BLaER1 treated with 17β-estradiol and CSF1 and Interleukin-3, amounts not matched to agents 10 nM and 100 nM (cell line): ENCODE results near the gene ARMC9.
A peak's percentile ranks its signal among the peaks of the same experiment; 100 is the strongest.
"Not testable (repeated sequence)": the region's sequence is repeated elsewhere in the genome, so short reads cannot be mapped to it uniquely, and the experiment has no call there.

Source experiments
- H3K27ac ChIP-seq, 11 experiments: shearing (Covaris generic); formaldehyde crosslinking; 2 replicates each; pipeline ENCODE4 v1.8.1; 2022
- H3K27me3 ChIP-seq, 11 experiments: shearing (Covaris generic); formaldehyde crosslinking; 2 replicates each; pipeline ENCODE4 v1.8.1; 2022
- H3K36me3 ChIP-seq, 11 experiments: shearing (Covaris generic); formaldehyde crosslinking; 2 replicates each; pipeline ENCODE4 v1.8.1; 2022
- H3K4me1 ChIP-seq, 10 experiments: shearing (Covaris generic); formaldehyde crosslinking; 2 replicates each; pipeline ENCODE4 v1.8.1; 2022
- H3K4me2 ChIP-seq, 11 experiments: shearing (Covaris generic); formaldehyde crosslinking; 2 replicates each; pipeline ENCODE4 v1.8.1; 2022
- H3K4me3 ChIP-seq, 10 experiments: shearing (Covaris generic); formaldehyde crosslinking; 2 replicates each; pipeline ENCODE4 v1.8.1; 2022
- H3K9ac ChIP-seq, 11 experiments: shearing (Covaris generic); formaldehyde crosslinking; 2 replicates each; pipeline ENCODE4 v1.8.1; 2022
- H3K9me3 ChIP-seq, 11 experiments: shearing (Covaris generic); formaldehyde crosslinking; replicated peaks in 1 of 11; 2 replicates each; pipeline ENCODE4 v1.8.1; 2022
- H4K20me1 ChIP-seq, 11 experiments: shearing (Covaris generic); formaldehyde crosslinking; 2 replicates each; pipeline ENCODE4 v1.8.1; 2022
- Cebpa-rat ChIP-seq, 11 experiments: shearing (Covaris generic); IDR thresholded peaks; 2 replicates each; pipeline ENCODE4 v1.8.1; 2022

ARMC9 gene

GRCh38 chr2:231177156-231178025, 21.0 kb upstream of the ARMC9 start:
- Histone ChIP-seq H3K4me2 (peak overlapping the region in 3 of 11 experiments; percentile 21 to 67 (median 64); a peak in 5 of 22 replicates), H3K27ac (peak overlapping the region in 2 of 11 experiments; percentile 8 to 13; a peak in 1 of 22 replicates), H3K4me1 (peaks cover 35 to 97% (median 40%) of the 10 kb centered on the region in 10 experiments), H3K9me3 (peaks cover 0 to 14% (median 0%) of the 10 kb centered on the region in 11 experiments; a peak in 3 of 22 replicates), H3K36me3 (peaks cover 19 to 49% (median 42%) of the 10 kb centered on the region in 11 experiments), H3K27me3 (no peaks in the 10 kb centered on the region), H3K4me3 (no peak overlapping the region), H4K20me1 (no peaks in the 10 kb centered on the region), H3K9ac (no peak overlapping the region)
- no peak for TF ChIP-seq Cebpa-rat (IDR thresholded peaks at IDR 0.05)

DNA sequence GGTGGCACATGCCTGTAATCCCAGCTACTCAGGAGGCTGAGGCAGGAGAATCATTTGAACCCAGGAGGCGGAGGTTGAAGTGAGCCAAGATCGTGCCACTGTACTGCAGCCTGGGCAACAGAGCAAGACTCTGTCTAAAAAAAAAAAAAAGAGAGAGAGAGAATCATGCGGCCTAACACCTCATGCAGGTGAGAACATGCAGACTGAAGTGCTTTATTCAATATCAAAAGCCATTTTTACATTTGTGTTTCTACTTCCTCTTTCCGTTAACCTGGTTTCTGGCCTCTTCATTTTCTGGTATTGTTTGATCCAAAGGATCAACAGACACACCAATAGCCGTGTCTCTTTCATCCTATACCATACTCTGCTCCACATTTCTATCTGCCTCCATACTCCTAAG, 19.6 kb upstream of the ARMC9 start:
- H3K27me3 ChIP-seq, H3K9ac ChIP-seq, H3K4me3 ChIP-seq, H3K27ac ChIP-seq, H4K20me1 ChIP-seq: not testable (repeated sequence)
- Histone ChIP-seq H3K4me1 (peaks cover 38 to 100% (median 43%) of the 10 kb centered on the region in 10 experiments), H3K36me3 (peaks cover 8 to 35% (median 30%) of the 10 kb centered on the region in 11 experiments; a peak in 21 of 22 replicates), H3K9me3 (peaks cover 0 to 14% (median 0%) of the 10 kb centered on the region in 11 experiments; a peak in 3 of 22 replicates), H3K4me2 (peak overlapping the region; percentile 50 to 77 (median 67); a peak in 19 of 22 replicates)

GRCh38 chr2:231181860-231182512, 16.4 kb upstream of the ARMC9 start:
- Histone ChIP-seq H4K20me1 (no peaks in the 10 kb centered on the region), H3K4me1 (peaks cover 44 to 88% (median 54%) of the 10 kb centered on the region in 10 experiments), H3K4me2 (peak overlapping the region; percentile 33 to 77 (median 67)), H3K9ac (peak overlapping the region in 8 of 11 experiments; percentile 11 to 78 (median 28); a peak in 12 of 22 replicates), H3K27ac (peak overlapping the region; percentile 42 to 90 (median 63); a peak in 21 of 22 replicates), H3K4me3 (no peak overlapping the region), H3K36me3 (peaks cover 0 to 3% (median 0%) of the 10 kb centered on the region in 11 experiments; a peak in 2 of 22 replicates), H3K27me3 (no peaks in the 10 kb centered on the region), H3K9me3 (peaks cover 0 to 14% (median 0%) of the 10 kb centered on the region in 11 experiments; a peak in 3 of 22 replicates)
- TF ChIP-seq Cebpa-rat (IDR thresholded peaks at IDR 0.05), result no peak

GRCh38 chr2:231182513-231182899, 15.9 kb upstream of the ARMC9 start:
- peaks cover 0 to 3% (median 0%) of the 10 kb centered on the region in 11 experiments; a peak in 3 of 22 replicates for H3K27me3 ChIP-seq
- peak overlapping the region; percentile 33 to 77 (median 67); a peak in 20 of 22 replicates for H3K4me2 ChIP-seq
- TF ChIP-seq Cebpa-rat (IDR thresholded peaks at IDR 0.05), result no peak
- no peak overlapping the region for H3K4me3 ChIP-seq
- H3K9me3 ChIP-seq, result peaks cover 0 to 10% (median 0%) of the 10 kb centered on the region in 11 experiments; a peak in 3 of 22 replicates
- peak overlapping the region; percentile 42 to 90 (median 63); a peak in 20 of 22 replicates for H3K27ac ChIP-seq
- no peaks in the 10 kb centered on the region for H3K36me3 ChIP-seq
- peaks cover 44 to 83% (median 54%) of the 10 kb centered on the region in 10 experiments for H3K4me1 ChIP-seq
- peak overlapping the region in 7 of 11 experiments; percentile 11 to 78 (median 32); a peak in 10 of 22 replicates for H3K9ac ChIP-seq
- no peaks in the 10 kb centered on the region for H4K20me1 ChIP-seq

DNA sequence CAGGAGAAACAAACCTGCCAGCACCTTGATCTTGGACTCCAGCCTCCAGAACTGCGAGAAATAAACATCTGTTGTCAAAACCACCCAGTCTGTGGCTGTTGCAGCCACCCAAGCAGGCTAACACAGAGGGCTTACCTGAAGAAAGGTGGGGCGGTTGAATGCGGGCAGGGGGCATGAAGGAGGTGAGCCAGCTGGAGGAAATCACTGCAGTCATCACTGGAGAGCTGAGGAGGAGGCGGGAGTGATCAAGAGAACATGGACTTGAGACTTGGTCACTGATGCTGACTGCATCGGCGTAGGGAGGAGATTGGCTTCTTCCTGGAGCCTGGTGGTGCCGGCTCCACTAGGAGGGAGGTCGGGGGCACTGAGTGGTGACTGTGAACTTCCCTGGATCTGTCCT, 14.6 kb upstream of the ARMC9 start:
- no peak overlapping the region for H3K4me3 ChIP-seq
- peaks cover 40 to 70% (median 50%) of the 10 kb centered on the region in 10 experiments for H3K4me1 ChIP-seq
- no peaks in the 10 kb centered on the region for H3K36me3 ChIP-seq
- no peak overlapping the region for H3K9ac ChIP-seq
- no peaks in the 10 kb centered on the region for H3K9me3 ChIP-seq
- no peaks in the 10 kb centered on the region for H4K20me1 ChIP-seq
- H3K4me2 ChIP-seq, result peak overlapping the region in 1 of 11 experiments; percentile 77; a peak in 2 of 22 replicates
- peaks cover 3 to 15% (median 8%) of the 10 kb centered on the region in 11 experiments; a peak in 18 of 22 replicates for H3K27me3 ChIP-seq
- H3K27ac ChIP-seq, result no peak overlapping the region; a peak in 1 of 22 replicates
- no peak for TF ChIP-seq Cebpa-rat (IDR thresholded peaks at IDR 0.05)

- Histone ChIP-seq H3K4me3 (no peak overlapping the region), H3K27me3 (peaks cover 8 to 20% (median 13%) of the 10 kb centered on the region in 11 experiments; a peak in 21 of 22 replicates), H4K20me1 (no peaks in the 10 kb centered on the region), H3K4me1 (peaks cover 35 to 65% (median 45%) of the 10 kb centered on the region in 10 experiments), H3K9ac (no peak overlapping the region), H3K4me2 (peak overlapping the region in 1 of 11 experiments; percentile 77; a peak in 3 of 22 replicates), H3K9me3 (no peaks in the 10 kb centered on the region), H3K36me3 (no peaks in the 10 kb centered on the region), H3K27ac (no peak overlapping the region; a peak in 1 of 22 replicates)
- no peak for TF ChIP-seq Cebpa-rat (IDR thresholded peaks at IDR 0.05)
Measured at GRCh38 chr2:231184319-231184718, 14.1 kb upstream of the ARMC9 start.

GRCh38 chr2:231185050-231185725, 13.2 kb upstream of the ARMC9 start:
- TF ChIP-seq Cebpa-rat (IDR thresholded peaks at IDR 0.05), result no peak
- no peaks in the 10 kb centered on the region for H3K36me3 ChIP-seq
- H3K4me1 ChIP-seq, result peaks cover 27 to 56% (median 36%) of the 10 kb centered on the region in 10 experiments
- no peak overlapping the region for H3K4me3 ChIP-seq
- peak overlapping the region; percentile 19 to 77 (median 53); a peak in 20 of 22 replicates for H3K4me2 ChIP-seq
- no peaks in the 10 kb centered on the region for H3K9me3 ChIP-seq
- H3K9ac ChIP-seq, result no peak overlapping the region; a peak in 1 of 22 replicates
- no peaks in the 10 kb centered on the region for H4K20me1 ChIP-seq
- peaks cover 15 to 28% (median 21%) of the 10 kb centered on the region in 11 experiments for H3K27me3 ChIP-seq
- no peak overlapping the region; a peak in 2 of 22 replicates for H3K27ac ChIP-seq

DNA sequence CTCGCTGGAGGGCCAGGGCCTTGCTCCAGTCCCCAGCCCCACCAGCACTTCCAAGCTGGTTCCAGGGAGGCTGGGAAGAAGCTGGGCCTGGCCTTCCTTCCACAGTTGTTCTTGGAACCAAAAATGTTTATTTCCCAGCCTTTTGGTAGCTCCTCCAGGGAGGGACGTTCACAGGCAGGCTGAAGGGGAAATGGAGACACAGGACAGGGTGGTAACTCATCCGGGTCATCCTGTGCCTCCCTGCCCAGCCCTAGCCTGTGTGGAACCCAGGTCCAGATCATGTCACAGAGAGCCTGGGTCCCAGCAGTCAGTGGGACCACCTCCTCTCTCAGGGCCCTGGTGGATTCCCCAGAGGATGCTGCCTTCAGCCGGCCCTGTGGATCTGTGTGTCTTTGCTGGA, 12.5 kb upstream of the ARMC9 start:
- Histone ChIP-seq H3K27me3 (peaks cover 22 to 35% (median 28%) of the 10 kb centered on the region in 11 experiments), H3K4me2 (peak overlapping the region in 9 of 11 experiments; percentile 30 to 77 (median 58); a peak in 14 of 22 replicates), H3K4me1 (peaks cover 23 to 49% (median 29%) of the 10 kb centered on the region in 10 experiments), H4K20me1 (0 out of 22 replicates have a peak, but pooled peaks cover 0 to 4% (median 0%) of the 10 kb centered on the region in 11 experiments), H3K27ac (no peak overlapping the region; a peak in 1 of 22 replicates), H3K4me3 (no peak overlapping the region), H3K9me3 (no peaks in the 10 kb centered on the region), H3K36me3 (no peaks in the 10 kb centered on the region), H3K9ac (no peak overlapping the region; a peak in 1 of 22 replicates)
- TF ChIP-seq Cebpa-rat (IDR thresholded peaks at IDR 0.05), result no peak
